Gastroesophageal sphincter (tissue), 2 donors: ENCODE measurements around the gene MFSD2A.
"Not testable (repeated sequence)": the region's sequence is repeated elsewhere in the genome, so short reads cannot be mapped to it uniquely, and the experiment has no call there.

Experiments
- EP300 ChIP-seq: sonication (generic); formaldehyde crosslinking; IDR thresholded peaks from one replicate; pipeline ENCODE4 v1.6.1; 2017; ENCODE audit warnings: antibody characterized with exemption, mild to moderate bottlenecking
- POLR2A ChIP-seq, 2 donors: fragments of 450-650 bp; IDR thresholded peaks; one replicate each; pipeline ENCODE4 v1.6.1; 2017; ENCODE audit warnings: antibody characterized with exemption in 2 of 2, mild to moderate bottlenecking in 2 of 2, moderate library complexity in 1 of 2

DNA sequence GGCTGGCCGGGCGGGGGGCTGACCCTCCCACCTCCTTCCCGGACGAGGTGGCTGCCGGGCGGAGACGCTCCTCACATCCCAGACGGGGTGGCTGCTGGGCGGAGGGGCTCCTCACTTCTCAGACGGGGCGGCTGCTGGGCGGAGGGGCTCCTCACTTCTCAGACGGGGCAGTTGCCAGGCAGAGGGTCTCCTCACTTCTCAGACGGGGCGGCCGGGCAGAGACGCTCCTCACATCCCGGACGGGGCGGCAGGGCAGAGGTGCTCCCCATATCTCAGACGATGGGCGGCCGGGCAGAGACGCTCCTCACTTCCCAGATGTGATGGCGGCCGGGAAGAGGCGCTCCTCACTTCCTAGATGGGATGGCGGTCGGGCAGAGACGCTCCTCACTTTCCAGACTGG lies 41.8 kb upstream of the MFSD2A start:
- TF ChIP-seq POLR2A (IDR thresholded peaks at IDR 0.05); EP300: not testable (repeated sequence)
